GF-D8 (cell line): ENCODE measurements around the gene GCSAM.

ENCODE experiments used
- DNase-seq: peaks from one replicate; lab custom pipeline; 2025; lab: John Stamatoyannopoulos, UW

Gene GCSAM, protein sequence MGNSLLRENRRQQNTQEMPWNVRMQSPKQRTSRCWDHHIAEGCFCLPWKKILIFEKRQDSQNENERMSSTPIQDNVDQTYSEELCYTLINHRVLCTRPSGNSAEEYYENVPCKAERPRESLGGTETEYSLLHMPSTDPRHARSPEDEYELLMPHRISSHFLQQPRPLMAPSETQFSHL

DNA sequence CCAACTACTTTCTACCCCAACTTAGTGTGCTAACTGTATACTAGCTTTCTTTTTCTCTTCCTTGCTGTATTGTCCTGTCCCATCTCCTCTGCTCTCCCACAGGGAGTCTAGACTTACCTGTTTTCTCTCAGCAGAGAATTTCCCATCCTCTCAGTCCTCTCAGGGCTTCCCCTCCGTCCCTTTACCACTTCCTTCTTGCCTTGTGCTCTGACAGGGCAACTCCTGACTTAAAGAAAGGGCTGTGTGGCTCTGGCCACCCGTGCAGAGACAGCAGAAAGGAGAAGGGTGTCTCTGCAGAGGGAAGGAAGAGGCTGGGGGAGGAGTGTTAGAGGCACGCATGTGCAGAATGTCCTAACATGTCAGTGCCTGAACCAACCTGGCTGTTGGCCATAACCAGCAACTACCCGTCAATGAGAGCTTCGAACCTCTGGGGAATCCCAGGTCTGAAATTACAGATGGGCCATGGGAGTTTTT is at the start of gene GCSAM:
TSS of gene GCSAM (minus strand) at position 274 of the 474 bp plus-strand sequence. CDS start at position 146, 128 bp downstream.
- DNase-seq, result no peak

- no peak for DNase-seq
These were observed 42.6 kb upstream of the GCSAM start for GRCh38 chr3:112175646-112176045.

DNA sequence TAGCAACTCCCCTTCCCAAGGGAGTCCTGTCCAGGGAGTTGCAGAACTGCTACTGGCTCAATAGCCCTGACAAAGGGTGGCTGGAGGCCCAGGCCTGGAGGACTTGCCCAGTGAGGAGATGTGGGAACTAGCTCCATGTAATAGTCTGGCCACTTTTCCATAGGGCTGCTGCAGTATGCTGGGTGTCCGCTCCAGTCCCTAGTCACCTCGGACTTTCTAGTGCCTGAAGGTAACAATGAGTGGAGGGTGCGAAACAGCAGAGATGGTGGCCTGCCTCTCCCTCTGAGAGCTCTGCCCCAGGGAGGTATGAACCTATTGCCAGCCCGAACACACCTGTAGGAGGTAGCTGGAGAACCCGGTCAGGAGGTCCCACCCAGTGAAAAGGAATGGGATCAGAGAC is 42.0 kb upstream of the GCSAM start:
- DNase-seq, result no peak

DNA sequence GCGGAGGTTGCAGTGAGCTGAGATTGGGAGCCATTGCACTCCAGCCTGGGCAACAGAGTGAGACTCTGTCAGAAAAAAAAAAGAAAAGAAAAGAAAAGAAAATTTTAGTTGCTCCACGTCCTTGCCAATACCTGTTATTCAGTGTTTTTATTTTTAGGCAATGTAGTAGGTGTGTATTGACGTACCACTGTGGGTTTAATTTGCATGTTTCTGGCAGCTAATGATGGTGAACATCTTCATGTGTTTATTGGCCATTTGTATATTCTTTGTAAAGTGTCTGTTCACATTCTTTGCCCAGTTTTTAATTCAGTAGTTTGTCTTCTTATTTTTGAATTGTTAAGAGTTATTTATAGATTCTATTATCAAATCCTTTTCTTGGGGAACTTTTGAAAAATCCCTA is 38.1 kb upstream of the GCSAM start:
- DNase-seq, result no peak

GRCh38 chr3:112170046-112170445 is 37.0 kb upstream of the GCSAM start:
- no peak for DNase-seq

- DNase-seq, result no peak
These were observed 34.7 kb upstream of the GCSAM start for GRCh38 chr3:112167758-112168157.

GRCh38 chr3:112149136-112149535 is 16.1 kb upstream of the GCSAM start:
- no peak for DNase-seq

DNA sequence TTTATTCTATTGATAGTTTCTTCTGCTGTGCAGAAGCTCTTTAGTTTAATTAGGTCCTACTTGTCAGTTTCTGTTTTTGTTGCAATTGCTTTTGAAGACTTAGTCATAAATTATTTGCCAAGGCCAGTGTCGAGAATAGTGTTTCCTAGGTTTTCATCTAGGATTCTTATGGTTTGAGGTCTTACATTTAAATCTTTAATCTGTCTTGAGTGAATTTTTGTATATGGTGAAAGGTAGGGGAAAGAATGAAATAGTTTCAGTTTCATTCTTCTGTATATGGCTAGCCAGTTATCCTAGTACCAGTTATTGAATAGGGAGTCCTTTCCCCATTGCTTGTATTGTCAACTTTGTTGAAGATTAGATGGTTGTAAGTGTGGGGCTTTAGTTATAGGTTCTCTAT is 10.6 kb upstream of the GCSAM start:
- DNase-seq, result no peak

GRCh38 chr3:112143251-112143650 is 10.2 kb upstream of the GCSAM start:
- no peak for DNase-seq

DNA sequence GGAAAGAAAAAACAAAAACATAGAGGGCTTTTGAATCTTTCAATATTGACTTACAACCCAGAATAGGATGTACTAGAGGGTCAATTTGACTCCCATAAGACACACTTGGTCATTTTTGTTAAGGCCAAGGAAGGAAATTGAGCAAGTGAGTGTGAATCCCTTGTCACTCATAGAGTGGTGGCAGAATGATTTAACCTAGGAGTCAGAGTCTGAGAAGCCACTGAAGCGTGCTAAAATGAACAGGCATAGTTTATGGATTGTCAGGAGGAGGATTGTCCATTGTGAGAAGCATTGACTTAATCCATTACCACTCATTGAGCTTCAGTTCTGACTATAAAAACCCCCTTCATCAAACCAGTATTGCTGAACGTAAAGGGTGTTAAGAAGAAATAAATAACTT is 8.2 kb upstream of the GCSAM start:
- DNase-seq, result no peak

DNA sequence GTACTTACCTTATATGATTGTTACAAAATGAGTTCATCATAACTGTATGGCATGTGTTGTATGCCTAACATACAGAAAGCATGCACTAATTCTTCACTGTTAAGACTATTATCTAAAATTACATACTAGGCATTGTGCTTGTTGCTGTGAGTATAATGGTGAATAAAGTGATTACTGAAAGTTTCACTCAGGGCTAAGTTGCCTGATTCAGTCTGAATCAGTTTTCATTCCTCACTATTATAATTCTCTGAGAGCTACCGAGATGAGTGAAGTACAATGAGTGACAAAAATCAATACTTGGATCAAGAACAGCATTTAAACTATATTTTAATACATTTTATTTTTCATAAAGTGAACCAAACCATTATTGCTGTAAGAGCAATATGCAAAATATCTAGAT is 7.5 kb upstream of the GCSAM start:
- no peak for DNase-seq

DNA sequence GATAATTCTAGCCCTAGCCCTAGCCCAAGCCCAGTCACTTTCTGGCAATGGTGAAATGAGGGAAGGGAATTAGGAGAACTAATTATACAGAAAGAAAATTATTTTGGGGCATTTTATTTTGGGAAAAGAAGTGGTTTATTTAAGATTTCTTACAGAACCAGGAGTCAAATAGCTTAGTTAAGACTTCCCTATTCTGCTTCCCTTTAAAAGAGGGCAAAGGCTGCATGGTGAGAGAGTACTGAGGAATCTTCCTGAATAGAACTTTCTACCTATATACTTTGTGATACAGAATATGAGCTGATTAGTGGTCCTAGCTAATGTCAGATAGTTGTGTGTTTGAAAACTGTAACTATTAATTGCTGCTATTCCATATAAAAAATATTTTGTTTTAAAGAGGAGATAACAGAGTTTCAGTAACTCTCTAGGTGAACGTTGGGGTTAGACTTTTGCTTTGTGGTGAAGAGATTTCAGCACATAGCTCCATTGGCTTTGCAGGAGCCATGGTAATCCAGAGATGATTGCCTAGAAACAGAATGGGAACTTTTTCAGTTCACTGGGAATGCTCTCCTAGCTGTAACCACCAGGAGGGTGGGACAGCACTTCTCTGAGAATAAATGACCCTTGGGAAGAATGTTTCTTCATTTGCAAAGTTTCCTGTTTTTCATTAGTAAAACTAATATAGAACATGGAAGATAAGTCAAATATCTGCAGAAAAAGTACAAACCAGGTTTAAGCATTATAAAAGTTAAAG is 5.3 kb upstream of the GCSAM start:
- no peak for DNase-seq

DNA sequence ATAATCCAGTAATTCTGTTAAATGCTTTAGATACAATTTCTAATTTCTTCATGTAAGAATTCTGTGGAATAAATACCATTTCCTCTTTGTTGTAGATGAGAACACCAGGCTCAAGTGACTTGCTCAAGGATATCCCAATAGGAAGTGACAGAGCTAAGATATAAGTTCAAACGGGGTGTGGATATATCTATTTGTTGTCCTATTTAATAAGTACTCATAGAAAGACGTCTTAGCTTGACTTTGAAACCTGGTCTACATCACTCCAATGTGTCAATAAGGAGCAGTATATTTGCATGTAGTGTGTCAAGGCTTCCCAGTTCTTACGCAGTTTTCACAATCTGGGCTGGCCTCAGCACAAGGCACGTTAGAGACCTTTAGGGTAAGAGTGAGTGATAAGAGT is 4.7 kb upstream of the GCSAM start:
- DNase-seq, result no peak

DNA sequence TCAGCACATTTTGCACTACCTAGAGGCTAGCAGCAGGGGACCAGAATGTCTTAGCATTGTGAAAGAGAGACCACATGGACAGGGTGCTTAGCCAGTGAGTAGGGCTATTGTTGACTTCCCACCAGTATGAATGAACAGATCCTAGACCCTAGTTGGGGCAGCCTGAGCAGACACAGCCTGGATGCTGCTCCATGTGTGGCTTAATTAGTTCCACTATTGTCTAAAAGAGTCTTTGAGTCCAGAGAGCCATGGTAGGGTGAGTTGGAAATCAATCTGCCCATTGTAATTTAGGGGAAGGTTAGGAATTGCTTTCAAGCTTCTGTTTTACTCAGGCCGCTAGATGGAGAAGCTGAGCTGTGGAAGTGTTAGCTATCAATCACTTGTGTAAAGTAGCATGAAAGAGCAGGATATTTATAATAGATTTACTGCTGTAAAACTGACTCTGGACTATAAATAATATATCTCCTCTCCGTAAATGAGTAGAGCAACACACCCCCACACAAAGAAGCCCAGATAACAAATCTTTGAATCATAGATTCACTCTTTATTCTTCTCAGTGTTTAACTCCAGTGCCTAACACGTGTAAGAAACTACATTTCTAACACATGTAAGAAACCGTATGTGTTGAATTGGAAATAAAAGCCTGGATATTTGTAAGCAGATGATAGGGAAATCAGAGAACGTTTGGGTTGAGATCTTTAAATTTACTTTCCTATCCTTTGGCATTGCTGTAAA is 4.1 kb upstream of the GCSAM start:
- DNase-seq, result no peak

GRCh38 chr3:112136046-112136445 is 3.0 kb upstream of the GCSAM start:
- no peak for DNase-seq

- no peak for DNase-seq
These were observed 1.5 kb upstream of the GCSAM start for GRCh38 chr3:112134335-112135124.

- DNase-seq, result no peak
These were observed 732 bp upstream of the GCSAM start for GRCh38 chr3:112133626-112134334.

- DNase-seq, result no peak
These were observed 494 bp downstream of the GCSAM start for GRCh38 chr3:112132554-112132953.

GRCh38 chr3:112132088-112132487 is 960 bp downstream of the GCSAM start:
- DNase-seq, result no peak

DNA sequence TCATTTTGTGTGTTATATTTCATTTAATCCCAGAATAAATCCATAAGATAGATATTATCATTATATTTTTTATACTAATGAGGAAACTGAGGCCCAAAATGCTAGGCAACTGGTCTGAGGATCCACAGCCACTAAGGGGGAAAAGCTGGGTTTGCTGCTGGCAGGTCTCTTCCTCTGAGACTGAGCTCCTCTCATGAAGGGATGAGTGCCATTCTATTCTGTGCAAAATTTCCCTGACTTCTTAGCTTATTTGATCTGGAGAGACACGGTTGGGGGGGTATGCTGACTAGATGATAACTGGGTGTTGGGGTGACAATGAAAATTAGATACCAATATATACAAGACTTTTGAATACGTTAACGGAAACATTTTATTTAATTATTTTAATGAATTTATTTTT is 1.9 kb downstream of the GCSAM start:
- no peak for DNase-seq

DNA sequence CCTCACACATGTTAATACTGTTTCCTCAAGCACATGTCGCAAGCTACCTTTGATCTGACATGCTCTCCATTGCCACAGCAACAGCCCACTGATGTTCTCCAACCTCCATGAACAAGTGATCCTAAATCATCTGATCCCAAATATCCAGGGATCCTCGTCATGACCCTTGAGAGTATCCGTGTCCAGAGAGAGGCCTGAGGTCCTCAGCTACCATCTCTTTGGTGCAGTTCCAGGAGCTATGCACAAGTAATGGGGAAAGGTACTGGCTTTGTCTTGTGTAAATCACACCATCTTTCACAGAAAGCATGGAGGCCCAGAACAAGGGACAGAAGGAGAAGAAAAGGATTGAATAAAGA is 2.4 kb downstream of the GCSAM start:
- DNase-seq, result no peak
